ENCODE results near the gene PARPBP. TPM values are rescaled to one million over a fixed set of nuclear protein-coding genes. Genes with fewer than 3 reads are reported as not detected.

Gene PARPBP
- total and polyA plus RNA-seq, 2 donors (not counting 1 experiment from before 2014, with no cell fraction given), result 1.2 to 5.2 TPM

GRCh38 chr12:102096855-102097254, 23.1 kb upstream of the PARPBP start:
- TF ChIP-seq CTCF (IDR thresholded peaks at IDR 0.05), result no peak
- TF ChIP-seq EZH2 (IDR thresholded peaks at IDR 0.05; ENCODE audit: borderline replicate concordance, insufficient read depth, low read depth, low read length, poor library complexity, severe bottlenecking), result no peak
- H3K4me1 Mint-ChIP-seq, result no peaks in the 10 kb centered on the region
- H3K27ac Mint-ChIP-seq, result no peak overlapping the region
- peaks cover 5 to 21% of the 10 kb centered on the region in 2 experiments for H3K36me3 ChIP-seq (replicated peaks in 1 of 2; ENCODE audit: control extremely low read depth in 1 of 2, control insufficient read depth in 1 of 2, extremely low read depth in 1 of 2, insufficient read depth in 2 of 2, low read length in 1 of 2)
- no peak overlapping the region for H3K9ac ChIP-seq (ENCODE audit: low read length)
- no peak overlapping the region for H2AFZ ChIP-seq (ENCODE audit: insufficient read depth, low read depth, low read length, poor library complexity, severe bottlenecking)
- POLR2A ChIA-PET, result no interaction called here
- no peak for DNase-seq
- no peaks in the 10 kb centered on the region for H3K79me2 ChIP-seq (ENCODE audit: control insufficient read depth, insufficient read depth, low read length)
- H3K27ac ChIP-seq (ENCODE audit: low read length in 2 of 2), result no peak overlapping the region
- 80% methylated on average over 3 of the region's 3 CpGs for WGBS (ENCODE audit: insufficient coverage)
- no peaks in the 10 kb centered on the region for H3K27me3 Mint-ChIP-seq
- H3K4me1 ChIP-seq (ENCODE audit: control insufficient read depth in 2 of 2, insufficient read depth in 2 of 2, low read length in 2 of 2), result no peaks in the 10 kb centered on the region
- H3K9me3 ChIP-seq (ENCODE audit: control extremely low read depth in 1 of 3, control insufficient read depth in 2 of 3, insufficient read depth in 1 of 3, low read length in 2 of 3), result no peaks in the 10 kb centered on the region
- H3K27me3 ChIP-seq (replicated peaks in 1 of 4; ENCODE audit: control extremely low read depth in 1 of 4, control insufficient read depth in 3 of 4, insufficient read depth in 4 of 4, low read length in 3 of 4), result no peaks in the 10 kb centered on the region
- ATAC-seq (ENCODE audit: low read depth), result no peak
- CTCF ChIA-PET, result interaction anchor here (0.8 to 1.5 kb wide), 2 partner anchors 12 to 15 kb away, joined by 3 to 4 read pairs; no protein-coding TSS in a partner anchor
- H3K9me3 Mint-ChIP-seq (ENCODE audit: insufficient read depth), result no peaks in the 10 kb centered on the region
- H3K4me2 ChIP-seq (replicated peaks; ENCODE audit: low read depth, low read length, poor library complexity, severe bottlenecking), result no peak overlapping the region
- intact Hi-C loops (cut with micrococcal nuclease), result no loop called here
- H4K20me1 ChIP-seq (ENCODE audit: control insufficient read depth, insufficient read depth, low read length, poor library complexity, severe bottlenecking), result no peaks in the 10 kb centered on the region
- no peak overlapping the region for H3K4me3 ChIP-seq (ENCODE audit: control extremely low read depth in 1 of 5, extremely low read depth in 1 of 5, insufficient read depth in 1 of 5, low read depth in 2 of 5, low read length in 4 of 5)
- no peak overlapping the region for H3K4me3 Mint-ChIP-seq

- no peaks in the 10 kb centered on the region for H3K9me3 Mint-ChIP-seq (ENCODE audit: insufficient read depth)
- Histone ChIP-seq H3K36me3 (replicated peaks in 1 of 2; ENCODE audit: control extremely low read depth in 1 of 2, control insufficient read depth in 1 of 2, extremely low read depth in 1 of 2, insufficient read depth in 2 of 2, low read length in 1 of 2) (peaks cover 27 to 62% of the 10 kb centered on the region in 2 experiments), H3K27me3 (replicated peaks in 1 of 4; ENCODE audit: control extremely low read depth in 1 of 4, control insufficient read depth in 3 of 4, insufficient read depth in 4 of 4, low read length in 3 of 4) (no peaks in the 10 kb centered on the region), H3K4me1 (ENCODE audit: control insufficient read depth in 2 of 2, insufficient read depth in 2 of 2, low read length in 2 of 2) (no peaks in the 10 kb centered on the region), H3K4me3 (ENCODE audit: control extremely low read depth in 1 of 5, extremely low read depth in 1 of 5, insufficient read depth in 1 of 5, low read depth in 2 of 5, low read length in 4 of 5) (no peak overlapping the region), H3K79me2 (ENCODE audit: control insufficient read depth, insufficient read depth, low read length) (no peaks in the 10 kb centered on the region), H3K4me2 (replicated peaks; ENCODE audit: low read depth, low read length, poor library complexity, severe bottlenecking) (no peak overlapping the region), H3K27ac (ENCODE audit: low read length in 2 of 2) (no peak overlapping the region), H2AFZ (ENCODE audit: insufficient read depth, low read depth, low read length, poor library complexity, severe bottlenecking) (no peak overlapping the region), H4K20me1 (ENCODE audit: control insufficient read depth, insufficient read depth, low read length, poor library complexity, severe bottlenecking) (no peaks in the 10 kb centered on the region), H3K9ac (ENCODE audit: low read length) (no peak overlapping the region), H3K9me3 (ENCODE audit: control extremely low read depth in 1 of 3, control insufficient read depth in 2 of 3, insufficient read depth in 1 of 3, low read length in 2 of 3) (peaks cover 0 to 5% (median 3%) of the 10 kb centered on the region in 3 donors)
- no CpG with 5 or more reads among the region's 3 CpGs for WGBS (ENCODE audit: insufficient coverage)
- TF ChIP-seq EZH2 (IDR thresholded peaks at IDR 0.05; ENCODE audit: borderline replicate concordance, insufficient read depth, low read depth, low read length, poor library complexity, severe bottlenecking) (no peak), CTCF (IDR thresholded peaks at IDR 0.05) (no peak)
- intact Hi-C loops (cut with micrococcal nuclease), result no loop called here
- H3K4me3 Mint-ChIP-seq, result no peak overlapping the region
- no peak for ATAC-seq (ENCODE audit: low read depth)
- CTCF ChIA-PET, result interaction anchor here (0.8 kb wide), 1 partner anchor 15 kb away, joined by 3 read pairs; no protein-coding TSS in a partner anchor
- POLR2A ChIA-PET, result no interaction called here
- no peak for DNase-seq
- H3K27me3 Mint-ChIP-seq, result no peaks in the 10 kb centered on the region
- H3K4me1 Mint-ChIP-seq, result no peaks in the 10 kb centered on the region
- no peak overlapping the region for H3K27ac Mint-ChIP-seq
These were observed 13.1 kb upstream of the PARPBP start for GRCh38 chr12:102106905-102107304.

Data from B cell (primary cell).